GM12865 (cell line): Measurements from ENCODE around the gene RPGRIP1L.

Experiments used
- DNase-seq: peaks from one replicate; pipeline ENCODE4 v3.0.0; 2010; ENCODE audit warnings: low read depth
- H3K4me3 ChIP-seq: 2 replicates; pipeline ENCODE4 v1.5.1; 2011; ENCODE audit warnings: mild to moderate bottlenecking, low read depth, low read length, control low read depth
- TF ChIP-seq, protein P1 (sequence below): IDR thresholded peaks from 2 replicates; pipeline ENCODE4 v1.5.1; 2011; ENCODE audit warnings: low read length, control low read depth, low read depth, inconsistent platforms; ENCODE audit not compliant: insufficient read depth; ENCODE audit errors: missing control alignments

RPGRIP1L gene

DNA sequence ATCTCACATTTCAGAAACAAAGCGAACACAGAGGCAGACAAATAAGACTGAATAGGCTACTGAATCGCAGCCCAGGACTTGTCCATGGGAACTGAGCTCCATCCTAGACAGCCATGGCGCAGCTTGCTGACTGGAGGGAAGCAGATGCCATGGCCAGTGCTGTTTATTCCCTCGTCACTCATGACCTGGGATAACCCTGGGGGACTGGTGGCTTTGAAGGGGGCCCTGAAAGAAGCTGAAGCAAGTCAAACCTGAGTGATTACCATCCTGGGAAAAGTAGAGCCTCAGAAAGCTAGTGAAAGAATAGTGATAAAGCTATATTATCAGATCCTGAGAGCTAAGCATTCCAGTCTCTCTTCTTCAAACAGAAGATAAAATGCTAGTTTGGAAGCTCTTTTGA is 94.1 kb downstream of the RPGRIP1L start:
- DNase-seq, result no peak
- TF ChIP-seq, protein P1, sequence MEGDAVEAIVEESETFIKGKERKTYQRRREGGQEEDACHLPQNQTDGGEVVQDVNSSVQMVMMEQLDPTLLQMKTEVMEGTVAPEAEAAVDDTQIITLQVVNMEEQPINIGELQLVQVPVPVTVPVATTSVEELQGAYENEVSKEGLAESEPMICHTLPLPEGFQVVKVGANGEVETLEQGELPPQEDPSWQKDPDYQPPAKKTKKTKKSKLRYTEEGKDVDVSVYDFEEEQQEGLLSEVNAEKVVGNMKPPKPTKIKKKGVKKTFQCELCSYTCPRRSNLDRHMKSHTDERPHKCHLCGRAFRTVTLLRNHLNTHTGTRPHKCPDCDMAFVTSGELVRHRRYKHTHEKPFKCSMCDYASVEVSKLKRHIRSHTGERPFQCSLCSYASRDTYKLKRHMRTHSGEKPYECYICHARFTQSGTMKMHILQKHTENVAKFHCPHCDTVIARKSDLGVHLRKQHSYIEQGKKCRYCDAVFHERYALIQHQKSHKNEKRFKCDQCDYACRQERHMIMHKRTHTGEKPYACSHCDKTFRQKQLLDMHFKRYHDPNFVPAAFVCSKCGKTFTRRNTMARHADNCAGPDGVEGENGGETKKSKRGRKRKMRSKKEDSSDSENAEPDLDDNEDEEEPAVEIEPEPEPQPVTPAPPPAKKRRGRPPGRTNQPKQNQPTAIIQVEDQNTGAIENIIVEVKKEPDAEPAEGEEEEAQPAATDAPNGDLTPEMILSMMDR, result no peak
- no peak overlapping the region for H3K4me3 ChIP-seq

DNA sequence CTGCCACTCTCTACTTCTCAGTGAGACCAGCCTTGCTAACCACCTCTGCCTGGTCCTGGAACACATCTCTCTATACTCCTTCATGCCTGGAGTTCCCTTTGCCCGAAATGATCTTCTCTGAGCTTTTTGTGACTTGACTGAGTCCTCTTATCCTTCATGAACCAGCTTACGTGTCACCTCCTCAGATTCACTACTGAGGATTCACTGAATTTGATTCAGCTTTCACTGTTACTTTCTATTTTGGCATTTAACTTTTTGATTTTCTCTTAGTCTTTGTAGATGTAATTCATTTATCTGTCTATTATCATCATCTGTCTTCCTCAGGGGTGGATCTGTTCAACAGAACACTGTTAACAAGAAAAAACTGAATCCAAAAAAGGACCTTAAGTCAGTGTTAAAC is 95.6 kb downstream of the RPGRIP1L start:
- DNase-seq, result no peak
- TF ChIP-seq, protein P1, result no peak
- H3K4me3 ChIP-seq, result no peak overlapping the region

DNA sequence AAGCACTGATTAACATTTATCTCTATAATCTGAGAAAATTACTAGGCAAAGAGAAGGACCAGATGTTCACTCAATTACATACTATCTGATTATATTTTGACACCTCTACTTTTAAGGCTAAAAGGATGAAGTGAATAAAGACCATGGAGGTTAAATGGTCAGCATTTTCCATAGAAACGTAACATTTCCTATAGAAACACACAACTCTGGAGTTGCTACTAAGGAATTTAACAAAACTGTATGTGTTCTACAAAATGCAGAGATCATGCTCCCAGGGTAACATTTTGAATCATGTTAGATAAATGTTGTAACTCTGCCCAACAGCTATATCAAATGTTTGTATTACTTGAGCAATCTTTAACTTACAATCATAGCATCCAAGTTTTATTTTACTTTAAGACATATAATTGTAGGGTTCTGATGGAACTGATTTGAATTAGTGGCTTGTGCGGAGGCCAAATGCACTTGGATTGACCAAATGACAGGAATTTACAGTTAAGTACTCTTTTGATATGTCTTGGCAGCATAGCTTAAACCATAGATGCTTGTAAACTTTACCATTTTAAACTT is 97.7 kb downstream of the RPGRIP1L start:
- TF ChIP-seq, protein P1, result no peak
- no peak overlapping the region for H3K4me3 ChIP-seq
- no peak for DNase-seq

DNA sequence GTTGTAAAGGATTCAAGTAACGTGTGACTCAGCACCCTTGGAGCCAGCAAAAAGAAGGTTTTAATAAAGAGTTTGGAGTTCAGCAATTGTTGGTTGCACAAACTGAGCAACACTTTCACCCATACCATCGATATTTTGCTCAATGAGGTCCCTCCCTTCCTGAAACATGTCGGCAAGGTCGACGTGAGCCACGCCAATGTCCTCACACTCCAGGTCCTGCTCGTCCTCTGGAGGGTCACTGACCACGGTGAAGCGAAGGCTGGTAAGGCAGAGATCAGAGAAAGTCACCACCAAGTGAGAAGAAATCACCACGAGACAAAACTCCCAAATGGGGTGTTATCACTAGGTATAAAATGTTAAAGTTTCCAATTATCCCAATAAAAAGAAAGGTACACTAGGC is 98.3 kb downstream of the RPGRIP1L start:
- DNase-seq, result no peak
- TF ChIP-seq, protein P1, result no peak
- H3K4me3 ChIP-seq, result no peak overlapping the region

DNA sequence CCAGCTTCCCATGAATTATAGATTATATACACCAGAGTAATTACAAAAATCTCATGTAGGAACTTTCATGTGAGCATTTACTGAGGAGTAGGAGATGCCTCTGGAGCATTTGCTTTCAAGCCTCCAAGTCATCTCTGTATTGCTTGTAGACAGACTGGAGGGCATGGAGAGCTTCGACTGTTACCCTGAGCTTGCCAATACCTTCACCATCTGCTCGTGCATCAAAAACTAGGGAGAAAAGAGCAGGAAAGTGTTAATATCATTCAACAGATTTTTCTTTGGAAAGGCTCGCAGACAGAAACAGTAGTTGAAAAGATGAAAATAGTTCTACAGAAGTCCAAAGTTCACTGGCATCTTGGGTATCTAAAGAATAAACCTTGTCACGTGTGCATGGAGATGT is 101.7 kb downstream of the RPGRIP1L start:
- no peak overlapping the region for H3K4me3 ChIP-seq
- TF ChIP-seq, protein P1, result no peak
- no peak for DNase-seq

DNA sequence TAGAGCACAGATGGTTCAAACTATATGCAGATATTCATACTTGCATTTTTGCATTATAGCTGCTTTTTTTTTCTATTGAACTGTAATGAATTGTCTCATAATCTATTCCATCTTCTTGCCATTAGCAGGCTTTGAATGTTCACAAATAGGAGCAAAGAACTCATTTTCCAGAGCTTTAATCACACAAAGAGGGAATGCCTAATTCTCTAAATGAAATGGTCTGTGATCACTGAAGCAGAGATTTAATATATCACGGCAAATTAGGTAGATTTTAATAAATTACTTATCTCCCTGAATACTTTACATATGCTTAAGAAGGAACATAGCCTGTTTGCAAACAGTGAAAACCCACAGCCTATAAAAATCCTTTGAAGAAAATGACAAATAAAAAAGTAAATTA is 103.0 kb downstream of the RPGRIP1L start:
- no peak overlapping the region for H3K4me3 ChIP-seq
- TF ChIP-seq, protein P1, result no peak
- no peak for DNase-seq

DNA sequence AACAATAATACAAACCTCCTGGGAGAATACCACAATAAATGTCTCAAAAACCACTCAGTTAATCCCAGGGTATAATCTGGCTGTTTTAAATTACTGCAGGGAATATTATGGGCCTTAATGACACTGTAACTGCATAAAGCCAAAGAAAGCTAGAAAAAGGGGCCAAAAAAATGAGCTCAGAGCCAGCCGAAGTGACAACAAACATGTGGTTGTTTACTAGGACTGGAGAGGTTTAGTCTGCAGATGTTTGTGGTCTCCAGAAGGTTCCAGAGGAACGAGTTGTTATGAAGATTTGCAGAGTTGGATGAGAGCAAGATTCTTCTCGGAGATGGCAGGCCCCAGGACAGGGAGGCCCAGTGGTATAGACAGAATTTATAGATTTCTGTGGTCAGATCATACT is 103.5 kb downstream of the RPGRIP1L start:
- H3K4me3 ChIP-seq, result no peak overlapping the region
- no peak for DNase-seq
- TF ChIP-seq, protein P1, result no peak
